ENCODE data around the gene MAN2C1.

The MAN2C1 gene

GRCh38 chr15:75362642-75363249, 5.7 kb downstream of the MAN2C1 start:
- TF ChIP-seq, protein P1, sequence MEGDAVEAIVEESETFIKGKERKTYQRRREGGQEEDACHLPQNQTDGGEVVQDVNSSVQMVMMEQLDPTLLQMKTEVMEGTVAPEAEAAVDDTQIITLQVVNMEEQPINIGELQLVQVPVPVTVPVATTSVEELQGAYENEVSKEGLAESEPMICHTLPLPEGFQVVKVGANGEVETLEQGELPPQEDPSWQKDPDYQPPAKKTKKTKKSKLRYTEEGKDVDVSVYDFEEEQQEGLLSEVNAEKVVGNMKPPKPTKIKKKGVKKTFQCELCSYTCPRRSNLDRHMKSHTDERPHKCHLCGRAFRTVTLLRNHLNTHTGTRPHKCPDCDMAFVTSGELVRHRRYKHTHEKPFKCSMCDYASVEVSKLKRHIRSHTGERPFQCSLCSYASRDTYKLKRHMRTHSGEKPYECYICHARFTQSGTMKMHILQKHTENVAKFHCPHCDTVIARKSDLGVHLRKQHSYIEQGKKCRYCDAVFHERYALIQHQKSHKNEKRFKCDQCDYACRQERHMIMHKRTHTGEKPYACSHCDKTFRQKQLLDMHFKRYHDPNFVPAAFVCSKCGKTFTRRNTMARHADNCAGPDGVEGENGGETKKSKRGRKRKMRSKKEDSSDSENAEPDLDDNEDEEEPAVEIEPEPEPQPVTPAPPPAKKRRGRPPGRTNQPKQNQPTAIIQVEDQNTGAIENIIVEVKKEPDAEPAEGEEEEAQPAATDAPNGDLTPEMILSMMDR (IDR thresholded peaks at IDR 0.05; ENCODE audit: control insufficient read depth, insufficient read depth, low read depth, low read length, missing control alignments): no peak
- DNase-seq (ENCODE audit: low read depth): no peak

DNA sequence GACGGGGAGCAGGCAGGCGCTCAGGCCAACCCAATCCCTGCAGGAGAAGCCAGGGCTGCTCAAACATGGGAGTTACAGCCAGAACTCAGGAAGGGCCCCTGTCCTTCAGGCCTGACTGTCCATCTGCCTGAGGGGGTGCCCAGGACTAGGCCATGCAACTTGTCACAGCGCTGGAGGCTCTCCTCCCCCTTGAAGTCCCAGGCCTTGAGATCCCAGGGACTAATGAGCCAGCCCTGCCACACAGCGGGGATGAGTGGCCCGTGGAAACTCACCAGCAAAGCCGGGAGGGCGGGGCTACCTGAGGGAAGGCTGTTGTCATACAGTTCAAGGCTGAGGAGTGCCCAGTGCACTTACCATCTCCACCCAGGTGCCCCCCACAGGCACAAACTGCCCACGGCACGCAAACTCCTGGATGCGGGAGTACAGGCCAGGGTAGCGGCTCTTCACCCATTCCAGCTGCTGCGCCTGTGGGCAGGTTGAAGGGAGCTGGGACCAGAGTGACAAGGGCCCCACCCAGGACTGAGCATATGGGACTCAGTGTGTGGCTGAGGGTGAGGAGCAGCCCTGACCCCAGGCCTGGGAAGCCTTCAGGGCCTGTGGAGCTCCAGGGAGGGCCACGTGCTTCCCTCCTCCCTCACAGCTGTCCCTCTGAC, 6.3 kb downstream of the MAN2C1 start:
- no peak for DNase-seq (ENCODE audit: low read depth)
- no peak overlapping the region for H3K4me3 ChIP-seq (ENCODE audit: control insufficient read depth, low read depth, low read length)
- TF ChIP-seq, protein P1 (IDR thresholded peaks at IDR 0.05; ENCODE audit: control insufficient read depth, insufficient read depth, low read depth, low read length, missing control alignments): no peak

More at GRCh38 chr15:75362642-75363249, 5.7 kb downstream of the MAN2C1 start:
- H3K4me3 ChIP-seq (ENCODE audit: control insufficient read depth, low read depth, low read length): no peak overlapping the region

DNA sequence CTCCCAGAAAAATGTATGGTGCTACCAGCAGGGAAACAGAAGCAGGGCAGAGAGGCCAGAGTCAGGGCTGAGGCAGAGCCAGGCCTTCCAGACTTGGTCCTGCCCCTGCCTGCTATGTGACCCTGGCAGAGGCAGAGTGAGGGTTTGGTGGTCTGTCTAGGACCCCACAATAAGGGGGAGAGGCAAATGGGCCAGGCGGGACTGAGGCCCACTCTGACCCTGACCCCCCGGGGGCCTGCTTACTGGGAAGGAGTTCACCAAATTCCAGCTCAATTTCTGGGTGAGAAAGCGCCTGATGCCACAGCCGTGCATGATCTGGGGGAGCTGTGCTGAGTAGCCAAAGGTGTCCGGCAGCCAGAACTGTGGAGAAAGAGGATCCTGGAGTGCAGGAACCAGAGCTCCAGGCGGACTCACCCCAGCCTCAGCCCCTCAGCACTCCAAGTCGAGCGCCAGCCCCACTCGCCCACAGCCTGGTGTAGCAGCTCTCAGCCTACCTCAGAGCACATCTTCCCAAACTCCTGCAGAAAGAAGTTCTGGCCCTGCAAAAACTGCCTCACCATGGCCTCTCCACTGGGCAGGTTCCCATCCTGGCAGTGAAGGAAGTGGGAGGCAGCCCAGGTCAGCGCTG, 6.9 kb downstream of the MAN2C1 start:
- TF ChIP-seq, protein P1 (IDR thresholded peaks at IDR 0.05; ENCODE audit: control insufficient read depth, insufficient read depth, low read depth, low read length, missing control alignments): no peak
- no peak for DNase-seq (ENCODE audit: low read depth)
- no peak overlapping the region for H3K4me3 ChIP-seq (ENCODE audit: control insufficient read depth, low read depth, low read length)

DNA sequence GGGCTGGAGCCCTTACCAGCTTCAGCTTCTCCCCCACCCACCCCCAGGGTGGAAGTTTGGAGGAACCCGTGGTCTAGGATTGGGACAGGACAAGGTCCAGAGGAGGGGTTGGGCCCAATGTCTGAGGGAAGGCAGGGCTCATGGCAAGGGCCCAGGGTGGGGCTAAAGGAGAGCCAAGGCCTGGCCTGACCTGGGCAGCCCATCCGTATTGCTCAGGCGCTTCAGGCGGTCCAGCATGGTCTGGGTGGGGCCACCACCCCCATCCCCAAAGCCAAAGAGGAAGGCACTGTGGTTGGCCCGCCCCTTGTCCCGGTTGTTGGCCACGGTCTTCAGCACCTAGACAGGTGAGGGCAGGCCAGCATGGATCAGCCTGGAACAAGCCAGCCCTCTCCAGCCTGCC, 7.6 kb downstream of the MAN2C1 start:
- H3K4me3 ChIP-seq (ENCODE audit: control insufficient read depth, low read depth, low read length): no peak overlapping the region
- DNase-seq (ENCODE audit: low read depth): no peak
- TF ChIP-seq, protein P1 (IDR thresholded peaks at IDR 0.05; ENCODE audit: control insufficient read depth, insufficient read depth, low read depth, low read length, missing control alignments): no peak

DNA sequence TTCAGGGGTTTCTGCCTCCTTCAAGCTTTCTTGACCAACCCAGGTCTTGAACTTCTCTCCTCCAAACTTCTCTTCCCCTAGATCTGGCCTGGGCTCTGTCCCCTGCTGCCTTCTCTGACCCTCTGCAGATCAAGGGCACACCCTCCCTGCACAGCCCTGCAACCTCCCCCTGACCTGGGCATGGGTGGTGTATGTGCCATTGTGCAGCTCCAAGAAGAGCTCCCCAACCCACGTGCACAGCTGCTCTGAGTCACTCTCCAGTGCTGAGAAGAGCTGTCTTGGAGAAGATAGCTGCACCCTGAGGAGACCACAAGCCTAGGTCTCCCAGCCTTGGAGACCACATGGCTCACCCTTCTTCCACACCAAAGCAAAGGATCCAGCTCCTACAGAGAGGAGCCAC, 8.0 kb downstream of the MAN2C1 start:
- no peak for DNase-seq (ENCODE audit: low read depth)
- TF ChIP-seq, protein P1 (IDR thresholded peaks at IDR 0.05; ENCODE audit: control insufficient read depth, insufficient read depth, low read depth, low read length, missing control alignments): no peak

GRCh38 chr15:75359537-75360250, 8.7 kb downstream of the MAN2C1 start:
- TF ChIP-seq, protein P1 (IDR thresholded peaks at IDR 0.05; ENCODE audit: control insufficient read depth, insufficient read depth, low read depth, low read length, missing control alignments): no peak
- H3K4me3 ChIP-seq (ENCODE audit: control insufficient read depth, low read depth, low read length): no peak overlapping the region
- no peak for DNase-seq (ENCODE audit: low read depth)

More for the DNA sequence above, 8.0 kb downstream of the MAN2C1 start:
- H3K4me3 ChIP-seq (ENCODE audit: control insufficient read depth, low read depth, low read length): no peak overlapping the region
